ENCODE results near the gene CRYM.

The CRYM gene

DNA sequence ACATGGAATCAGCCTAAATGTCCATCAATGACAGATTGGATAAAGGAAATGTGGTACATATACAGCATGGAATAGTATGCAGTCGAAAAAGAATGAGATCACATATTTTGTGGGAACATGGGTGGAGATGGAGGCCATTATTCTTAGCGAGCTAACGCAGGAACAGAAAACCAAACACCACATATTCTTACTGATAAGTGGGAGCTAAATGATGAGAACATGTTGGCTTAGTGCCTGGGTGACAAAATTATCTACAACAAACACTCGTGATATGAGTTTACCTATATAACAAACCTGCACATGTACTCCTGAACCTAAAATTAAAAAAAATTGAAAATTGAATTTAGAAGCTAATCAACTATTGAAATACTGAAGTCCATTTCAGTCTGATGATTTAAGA lies 38.4 kb downstream of the CRYM start:
- H3K4me1 Mint-ChIP-seq: peaks cover 7% of the 10 kb centered on the region
- TF ChIP-seq CTCF (IDR thresholded peaks at IDR 0.05): no peak
- H3K4me3 Mint-ChIP-seq: no peak overlapping the region
- H3K9me3 Mint-ChIP-seq: no peaks in the 10 kb centered on the region
- no peak overlapping the region for H3K27ac Mint-ChIP-seq
- no peaks in the 10 kb centered on the region for H3K36me3 Mint-ChIP-seq (ENCODE audit: low read depth)
- peaks cover 3% of the 10 kb centered on the region for H3K27me3 Mint-ChIP-seq (ENCODE audit: low read depth, poor library complexity)
- no peak for DNase-seq

GRCh38 chr16:21236831-21237230 lies 41.3 kb downstream of the CRYM start:
- Mint-ChIP-seq H3K36me3 (ENCODE audit: low read depth) (no peaks in the 10 kb centered on the region), H3K4me3 (no peak overlapping the region), H3K27me3 (ENCODE audit: low read depth, poor library complexity) (peaks cover 7% of the 10 kb centered on the region), H3K27ac (no peak overlapping the region), H3K4me1 (peaks cover 5% of the 10 kb centered on the region), H3K9me3 (no peaks in the 10 kb centered on the region)
- DNase-seq: no peak
- no peak for TF ChIP-seq CTCF (IDR thresholded peaks at IDR 0.05)

GRCh38 chr16:21235199-21235585 lies 42.9 kb downstream of the CRYM start:
- H3K9me3 Mint-ChIP-seq: peaks cover 3% of the 10 kb centered on the region
- TF ChIP-seq CTCF (IDR thresholded peaks at IDR 0.05): no peak
- no peaks in the 10 kb centered on the region for H3K36me3 Mint-ChIP-seq (ENCODE audit: low read depth)
- H3K4me1 Mint-ChIP-seq: peaks cover 5% of the 10 kb centered on the region
- DNase-seq: no peak
- H3K4me3 Mint-ChIP-seq: no peak overlapping the region
- H3K27me3 Mint-ChIP-seq (ENCODE audit: low read depth, poor library complexity): peaks cover 15% of the 10 kb centered on the region
- H3K27ac Mint-ChIP-seq: no peak overlapping the region

GRCh38 chr16:21233521-21234150 lies 44.5 kb downstream of the CRYM start, which contains the start of gene ANKS4B:
Gene ANKS4B (plus strand): TSS chr16:21233699. CDS start chr16:21233738, 39 bp downstream.
- no peak within 1 kb of the TSS for H3K4me3 Mint-ChIP-seq

DNA sequence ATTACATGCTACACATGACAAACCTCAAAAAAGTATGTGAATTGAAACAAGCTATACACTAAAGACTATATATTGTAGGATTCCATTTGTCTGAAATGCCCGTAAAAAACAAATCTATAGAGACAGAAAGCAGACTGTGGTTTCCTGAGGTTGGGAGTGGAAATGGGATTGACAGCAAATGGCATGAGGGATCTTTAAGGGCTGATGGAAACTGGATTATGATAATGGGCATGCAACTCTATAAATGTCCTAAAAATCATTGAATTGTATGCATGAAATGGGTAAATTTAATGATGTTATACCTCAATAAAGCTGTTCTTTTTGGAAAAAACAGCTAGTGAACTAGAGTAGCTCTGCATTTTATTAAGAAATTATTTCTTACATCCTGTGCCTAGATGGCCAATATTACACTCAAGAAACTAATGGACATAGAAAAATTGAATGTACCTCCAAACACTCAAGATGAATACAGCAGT lies 45.0 kb downstream of the CRYM start:
- Mint-ChIP-seq H3K4me1 (no peaks in the 10 kb centered on the region), H3K27me3 (ENCODE audit: low read depth, poor library complexity) (peaks cover 20% of the 10 kb centered on the region), H3K27ac (no peak overlapping the region), H3K4me3 (no peak overlapping the region), H3K9me3 (peaks cover 7% of the 10 kb centered on the region), H3K36me3 (ENCODE audit: low read depth) (no peaks in the 10 kb centered on the region)
- TF ChIP-seq CTCF (IDR thresholded peaks at IDR 0.05): no peak
- no peak for DNase-seq

More at GRCh38 chr16:21233521-21234150, 44.5 kb downstream of the CRYM start, which contains the start of gene ANKS4B:
- Mint-ChIP-seq H3K36me3 (ENCODE audit: low read depth) (no peaks in the 10 kb centered on the region), H3K27me3 (ENCODE audit: low read depth, poor library complexity) (peaks cover 15% of the 10 kb centered on the region), H3K4me1 (peaks cover 2% of the 10 kb centered on the region), H3K9me3 (peaks cover 7% of the 10 kb centered on the region), H3K27ac (no peak within 1 kb of the TSS)
- no peak for DNase-seq
- no peak for TF ChIP-seq CTCF (IDR thresholded peaks at IDR 0.05)

GRCh38 chr16:21228361-21228872 lies 49.7 kb downstream of the CRYM start:
- peaks cover 6% of the 10 kb centered on the region for H3K4me1 Mint-ChIP-seq
- H3K27ac Mint-ChIP-seq: no peak overlapping the region
- H3K27me3 Mint-ChIP-seq (ENCODE audit: low read depth, poor library complexity): peaks cover 20% of the 10 kb centered on the region
- DNase-seq: no peak
- TF ChIP-seq CTCF (IDR thresholded peaks at IDR 0.05): no peak
- H3K9me3 Mint-ChIP-seq: peaks cover 7% of the 10 kb centered on the region
- no peaks in the 10 kb centered on the region for H3K36me3 Mint-ChIP-seq (ENCODE audit: low read depth)
- no peak overlapping the region for H3K4me3 Mint-ChIP-seq
